ENCODE measurements around the gene TP53AIP1. TPM values are rescaled to one million over a fixed set of nuclear protein-coding genes. Genes with fewer than 3 reads are reported as not detected.

The TP53AIP1 gene
- total RNA-seq (not detected), polyA plus RNA-seq (not detected)

GRCh38 chr11:128942817-128943427 is at the start of gene TP53AIP1:
TSS of gene TP53AIP1 (minus strand) at chr11:128942871. CDS start at chr11:128937818, 5,053 bp downstream.
- H3K36me3 Mint-ChIP-seq: no peaks in the 10 kb centered on the region
- H3K9me3 ChIP-seq (ENCODE audit: low read length): no peaks in the 10 kb centered on the region
- no peak for DNase-seq
- H3K27ac Mint-ChIP-seq: no peak within 1 kb of the TSS
- H3K27ac ChIP-seq (ENCODE audit: low read depth, low read length): no peak within 1 kb of the TSS
- CTCF ChIA-PET: no interaction called here
- peaks cover 5 to 31% of the 10 kb centered on the region in 2 donors for H3K27me3 Mint-ChIP-seq
- H3K4me1 Mint-ChIP-seq: no peaks in the 10 kb centered on the region
- POLR2A ChIA-PET: no interaction called here
- H3K4me1 ChIP-seq (ENCODE audit: insufficient read depth, low read length): no peaks in the 10 kb centered on the region
- no peaks in the 10 kb centered on the region for H3K36me3 ChIP-seq (ENCODE audit: insufficient read depth, low read length)
- no peaks in the 10 kb centered on the region for H3K9me3 Mint-ChIP-seq
- H3K4me3 Mint-ChIP-seq: no peak within 1 kb of the TSS
- H3K4me3 ChIP-seq (ENCODE audit: low read length): no peak within 1 kb of the TSS
- no peaks in the 10 kb centered on the region for H3K27me3 ChIP-seq (ENCODE audit: insufficient read depth, low read length, poor library complexity, severe bottlenecking)

- CTCF ChIA-PET: no interaction called here
- POLR2A ChIA-PET: no interaction called here
Measured at GRCh38 chr11:128988242-128988970, 45.7 kb upstream of the TP53AIP1 start.

GRCh38 chr11:128985880-128986279 is 43.2 kb upstream of the TP53AIP1 start:
- H3K4me1 ChIP-seq (ENCODE audit: insufficient read depth, low read length): no peaks in the 10 kb centered on the region
- no peaks in the 10 kb centered on the region for H3K36me3 ChIP-seq (ENCODE audit: insufficient read depth, low read length)
- CTCF ChIA-PET: no interaction called here
- H3K9me3 ChIP-seq (ENCODE audit: low read length): no peaks in the 10 kb centered on the region
- no peak for DNase-seq
- Mint-ChIP-seq H3K36me3 (peaks cover 0 to 7% (median 2%) of the 10 kb centered on the region in 3 donors), H3K4me1 (peaks cover 0 to 6% (median 3%) of the 10 kb centered on the region in 3 donors), H3K27me3 (peaks cover 3 to 6% of the 10 kb centered on the region in 2 donors), H3K9me3 (peaks cover 0 to 3% (median 0%) of the 10 kb centered on the region in 5 donors), H3K4me3 (no peak overlapping the region), H3K27ac (no peak overlapping the region)
- POLR2A ChIA-PET: no interaction called here
- no peak overlapping the region for H3K27ac ChIP-seq (ENCODE audit: low read depth, low read length)
- H3K27me3 ChIP-seq (ENCODE audit: insufficient read depth, low read length, poor library complexity, severe bottlenecking): no peaks in the 10 kb centered on the region
- H3K4me3 ChIP-seq (ENCODE audit: low read length): no peak overlapping the region

More at GRCh38 chr11:128988242-128988970, 45.7 kb upstream of the TP53AIP1 start:
- no peaks in the 10 kb centered on the region for H3K9me3 ChIP-seq (ENCODE audit: low read length)
- no peaks in the 10 kb centered on the region for H3K27me3 ChIP-seq (ENCODE audit: insufficient read depth, low read length, poor library complexity, severe bottlenecking)
- H3K27me3 Mint-ChIP-seq: peaks cover 3 to 6% of the 10 kb centered on the region in 2 donors
- no peak for DNase-seq
- H3K4me3 ChIP-seq (ENCODE audit: low read length): no peak overlapping the region
- peaks cover 0 to 3% (median 0%) of the 10 kb centered on the region in 5 donors for H3K9me3 Mint-ChIP-seq
- no peaks in the 10 kb centered on the region for H3K4me1 ChIP-seq (ENCODE audit: insufficient read depth, low read length)
- H3K36me3 ChIP-seq (ENCODE audit: insufficient read depth, low read length): no peaks in the 10 kb centered on the region
- H3K4me1 Mint-ChIP-seq: peaks cover 0 to 11% (median 9%) of the 10 kb centered on the region in 3 donors
- no peak overlapping the region for H3K27ac Mint-ChIP-seq
- H3K4me3 Mint-ChIP-seq: no peak overlapping the region
- peaks cover 0 to 7% (median 0%) of the 10 kb centered on the region in 3 donors for H3K36me3 Mint-ChIP-seq
- H3K27ac ChIP-seq (ENCODE audit: low read depth, low read length): no peak overlapping the region

GRCh38 chr11:128983023-128983422 is 40.4 kb upstream of the TP53AIP1 start:
- Histone ChIP-seq H3K4me3 (ENCODE audit: low read length) (no peak overlapping the region), H3K27me3 (ENCODE audit: insufficient read depth, low read length, poor library complexity, severe bottlenecking) (no peaks in the 10 kb centered on the region), H3K36me3 (ENCODE audit: insufficient read depth, low read length) (no peaks in the 10 kb centered on the region), H3K4me1 (ENCODE audit: insufficient read depth, low read length) (no peaks in the 10 kb centered on the region), H3K9me3 (ENCODE audit: low read length) (no peaks in the 10 kb centered on the region), H3K27ac (ENCODE audit: low read depth, low read length) (no peak overlapping the region)
- no peak for DNase-seq
- peaks cover 0 to 10% of the 10 kb centered on the region in 2 donors for H3K27me3 Mint-ChIP-seq
- ChIA-PET POLR2A (no interaction called here), CTCF (no interaction called here)
- H3K9me3 Mint-ChIP-seq: no peaks in the 10 kb centered on the region
- H3K4me1 Mint-ChIP-seq: peaks cover 0 to 6% (median 3%) of the 10 kb centered on the region in 3 donors
- no peak overlapping the region for H3K27ac Mint-ChIP-seq
- no peak overlapping the region for H3K4me3 Mint-ChIP-seq
- H3K36me3 Mint-ChIP-seq: peaks cover 0 to 4% (median 0%) of the 10 kb centered on the region in 3 donors

- CTCF ChIA-PET: no interaction called here
- Histone ChIP-seq H3K9me3 (ENCODE audit: low read length) (no peaks in the 10 kb centered on the region), H3K4me1 (ENCODE audit: insufficient read depth, low read length) (no peaks in the 10 kb centered on the region), H3K36me3 (ENCODE audit: insufficient read depth, low read length) (no peaks in the 10 kb centered on the region), H3K27me3 (ENCODE audit: insufficient read depth, low read length, poor library complexity, severe bottlenecking) (no peaks in the 10 kb centered on the region), H3K27ac (ENCODE audit: low read depth, low read length) (no peak overlapping the region), H3K4me3 (ENCODE audit: low read length) (no peak overlapping the region)
- H3K9me3 Mint-ChIP-seq: no peaks in the 10 kb centered on the region
- no peak for DNase-seq
- peaks cover 0 to 5% (median 3%) of the 10 kb centered on the region in 3 donors for H3K4me1 Mint-ChIP-seq
- POLR2A ChIA-PET: no interaction called here
- peaks cover 0 to 4% (median 0%) of the 10 kb centered on the region in 3 donors for H3K36me3 Mint-ChIP-seq
- no peak overlapping the region for H3K4me3 Mint-ChIP-seq
- peaks cover 0 to 13% of the 10 kb centered on the region in 2 donors for H3K27me3 Mint-ChIP-seq
- H3K27ac Mint-ChIP-seq: no peak overlapping the region
Measured at GRCh38 chr11:128981254-128981653, 38.6 kb upstream of the TP53AIP1 start.

- H3K9me3 Mint-ChIP-seq: no peaks in the 10 kb centered on the region
- ChIA-PET CTCF (no interaction called here), POLR2A (no interaction called here)
- no peak for DNase-seq
- no peaks in the 10 kb centered on the region for H3K27me3 ChIP-seq (ENCODE audit: insufficient read depth, low read length, poor library complexity, severe bottlenecking)
- H3K4me1 Mint-ChIP-seq: peaks cover 2 to 15% (median 10%) of the 10 kb centered on the region in 3 donors
- H3K4me3 Mint-ChIP-seq: no peak overlapping the region
- no peaks in the 10 kb centered on the region for H3K4me1 ChIP-seq (ENCODE audit: insufficient read depth, low read length)
- H3K27ac ChIP-seq (ENCODE audit: low read depth, low read length): no peak overlapping the region
- peak overlapping the region in 1 of 8 donors; percentile 7 for H3K27ac Mint-ChIP-seq
- H3K27me3 Mint-ChIP-seq: peaks cover 2 to 7% of the 10 kb centered on the region in 2 donors
- H3K4me3 ChIP-seq (ENCODE audit: low read length): no peak overlapping the region
- H3K36me3 ChIP-seq (ENCODE audit: insufficient read depth, low read length): no peaks in the 10 kb centered on the region
- H3K36me3 Mint-ChIP-seq: peaks cover 1 to 5% (median 2%) of the 10 kb centered on the region in 3 donors
- no peaks in the 10 kb centered on the region for H3K9me3 ChIP-seq (ENCODE audit: low read length)
Measured at GRCh38 chr11:128970598-128971190, 28.0 kb upstream of the TP53AIP1 start.

GRCh38 chr11:128968916-128969315 is 26.2 kb upstream of the TP53AIP1 start:
- H3K4me1 Mint-ChIP-seq: peaks cover 19 to 31% (median 28%) of the 10 kb centered on the region in 3 donors
- H3K27ac Mint-ChIP-seq: no peak overlapping the region
- Histone ChIP-seq H3K27ac (ENCODE audit: low read depth, low read length) (no peak overlapping the region), H3K4me1 (ENCODE audit: insufficient read depth, low read length) (no peaks in the 10 kb centered on the region), H3K36me3 (ENCODE audit: insufficient read depth, low read length) (no peaks in the 10 kb centered on the region), H3K4me3 (ENCODE audit: low read length) (no peak overlapping the region), H3K27me3 (ENCODE audit: insufficient read depth, low read length, poor library complexity, severe bottlenecking) (no peaks in the 10 kb centered on the region), H3K9me3 (ENCODE audit: low read length) (no peaks in the 10 kb centered on the region)
- peaks cover 0 to 7% of the 10 kb centered on the region in 2 donors for H3K27me3 Mint-ChIP-seq
- POLR2A ChIA-PET: no interaction called here
- peaks cover 1 to 5% (median 2%) of the 10 kb centered on the region in 3 donors for H3K36me3 Mint-ChIP-seq
- H3K4me3 Mint-ChIP-seq: no peak overlapping the region
- CTCF ChIA-PET: no interaction called here
- DNase-seq: no peak
- no peaks in the 10 kb centered on the region for H3K9me3 Mint-ChIP-seq

GRCh38 chr11:128967578-128967977 is 24.9 kb upstream of the TP53AIP1 start:
- H3K27ac Mint-ChIP-seq: no peak overlapping the region
- no peaks in the 10 kb centered on the region for H3K9me3 Mint-ChIP-seq
- no peaks in the 10 kb centered on the region for H3K9me3 ChIP-seq (ENCODE audit: low read length)
- no peak overlapping the region for H3K4me3 ChIP-seq (ENCODE audit: low read length)
- POLR2A ChIA-PET: no interaction called here
- H3K27me3 Mint-ChIP-seq: peaks cover 0 to 7% of the 10 kb centered on the region in 2 donors
- CTCF ChIA-PET: no interaction called here
- H3K4me1 Mint-ChIP-seq: peaks cover 27 to 41% (median 41%) of the 10 kb centered on the region in 3 donors
- peaks cover 0 to 2% (median 0%) of the 10 kb centered on the region in 3 donors for H3K36me3 Mint-ChIP-seq
- H3K4me3 Mint-ChIP-seq: no peak overlapping the region
- no peaks in the 10 kb centered on the region for H3K27me3 ChIP-seq (ENCODE audit: insufficient read depth, low read length, poor library complexity, severe bottlenecking)
- H3K36me3 ChIP-seq (ENCODE audit: insufficient read depth, low read length): no peaks in the 10 kb centered on the region
- DNase-seq: no peak
- no peak overlapping the region for H3K27ac ChIP-seq (ENCODE audit: low read depth, low read length)
- H3K4me1 ChIP-seq (ENCODE audit: insufficient read depth, low read length): no peaks in the 10 kb centered on the region
